HepG2 (cell line): Measurements from ENCODE around the gene DNMT3B. TPM values are rescaled to one million over a fixed set of nuclear protein-coding genes. Genes with fewer than 3 reads are reported as not detected.

ENCODE experiments used
- ATF6 ChIP-seq: sonication (generic); formaldehyde crosslinking; conservative IDR thresholded peaks from 2 replicates; pipeline ENCODE4 v1.4.0; 2020; ENCODE audit warnings: missing genetic modification reagents
- ATF7-NPFF ChIP-seq: sonication (generic); formaldehyde crosslinking; IDR thresholded peaks from 2 replicates; pipeline ENCODE4 v1.8.1; 2023; ENCODE audit warnings: mild to moderate bottlenecking, low read depth, missing genetic modification reagents, moderate library complexity
- BRF2 ChIP-seq: sonication (generic); formaldehyde crosslinking; IDR thresholded peaks from 2 replicates; pipeline ENCODE4 v1.8.1; 2022; ENCODE audit warnings: mild to moderate bottlenecking, missing genetic modification reagents
- ERF ChIP-seq: IDR thresholded peaks from 2 replicates; pipeline ENCODE4 v1.6.1; 2018; ENCODE audit warnings: missing biosample characterization, missing genetic modification reagents
- HNRNPLL ChIP-seq: fragments of 200-400 bp; formaldehyde crosslinking; IDR thresholded peaks from 2 replicates; pipeline ENCODE4 v1.6.1; 2017; ENCODE audit warnings: mild to moderate bottlenecking, low read depth, low read length; ENCODE audit not compliant: poor library complexity, severe bottlenecking
- KDM4B ChIP-seq: sonication (generic); formaldehyde crosslinking; IDR thresholded peaks from 2 replicates; pipeline ENCODE4 v1.4.0; 2020; ENCODE audit warnings: missing genetic modification reagents
- KLF13 ChIP-seq: sonication (generic); formaldehyde crosslinking; IDR thresholded peaks from 2 replicates; pipeline ENCODE4 v1.4.0; 2020; ENCODE audit warnings: mild to moderate bottlenecking, missing genetic modification reagents
- MEF2D ChIP-seq: sonication (generic); formaldehyde crosslinking; IDR thresholded peaks from 2 replicates; pipeline ENCODE4 v1.5.1; 2020; ENCODE audit warnings: mild to moderate bottlenecking, missing genetic modification reagents
- MIER2 ChIP-seq: IDR thresholded peaks from 2 replicates; pipeline ENCODE4 v1.6.1; 2016; ENCODE audit warnings: missing biosample characterization, missing genetic modification reagents
- MXD1 ChIP-seq: sonication (generic); formaldehyde crosslinking; IDR thresholded peaks from 2 replicates; pipeline ENCODE4 v1.4.0; 2020; ENCODE audit warnings: mild to moderate bottlenecking, missing genetic modification reagents
- TEAD3 ChIP-seq: optimal IDR thresholded peaks from 2 replicates; pipeline ENCODE3; 2016; ENCODE audit warnings: borderline replicate concordance
- TFDP2 ChIP-seq: sonication (generic); formaldehyde crosslinking; IDR thresholded peaks from 2 replicates; pipeline ENCODE4 v1.4.0; 2020; ENCODE audit warnings: missing genetic modification reagents
- ZEB1 ChIP-seq: IDR thresholded peaks from 2 replicates; pipeline ENCODE4 v1.6.1; 2012; ENCODE audit warnings: mild to moderate bottlenecking, low read depth, inconsistent platforms; ENCODE audit not compliant: insufficient replicate concordance
- ZKSCAN5 ChIP-seq: sonication (generic); formaldehyde crosslinking; IDR thresholded peaks from 2 replicates; pipeline ENCODE4 v1.5.1; 2020; ENCODE audit warnings: mild to moderate bottlenecking, missing genetic modification reagents
- ZNF20 ChIP-seq: sonication (generic); formaldehyde crosslinking; IDR thresholded peaks from 2 replicates; pipeline ENCODE4 v1.4.0; 2020; ENCODE audit warnings: mild to moderate bottlenecking, moderate library complexity, missing genetic modification reagents
- ZNF280D ChIP-seq: sonication (generic); formaldehyde crosslinking; IDR thresholded peaks from 2 replicates; pipeline ENCODE4 v1.5.1; 2020; ENCODE audit warnings: mild to moderate bottlenecking, missing genetic modification reagents
- ZNF335 ChIP-seq: sonication (generic); formaldehyde crosslinking; IDR thresholded peaks from 2 replicates; pipeline ENCODE4 v1.4.0; 2020; ENCODE audit warnings: missing genetic modification reagents
- ZNF383 ChIP-seq: sonication (generic); formaldehyde crosslinking; IDR thresholded peaks from 2 replicates; pipeline ENCODE4 v1.4.0; 2020; ENCODE audit warnings: missing genetic modification reagents, mild to moderate bottlenecking, borderline replicate concordance
- ZNF576 ChIP-seq: sonication (generic); formaldehyde crosslinking; IDR thresholded peaks from 2 replicates; pipeline ENCODE4 v1.4.0; 2020; ENCODE audit warnings: mild to moderate bottlenecking, missing genetic modification reagents
- ZNF800 ChIP-seq: sonication (generic); formaldehyde crosslinking; IDR thresholded peaks from 2 replicates; pipeline ENCODE4 v1.4.0; 2020; ENCODE audit warnings: missing genetic modification reagents
- polyA plus RNA-seq, 8 experiments: library from polyadenylated mRNA; depleted of rRNA in 3 of 8; stranded (reverse) in 7 of 8; unstranded in 1 of 8; fragments of >200 nt; fragmentation: Illumina TruSeq in 4 of 8; extraction: Trizol in 4 of 8; gene quantifications; 2 replicates each; pipeline versions ENCODE4 v1.2.1 to v1.2.3, GENCODE V29; 2011 to 2016; ENCODE audit warnings: low read depth in 4 of 8, missing spikeins in 1 of 8, mixed read lengths in 1 of 8; ENCODE audit not compliant: insufficient read depth in 1 of 8
- total RNA-seq, 5 experiments: library from RNA; depleted of rRNA; stranded (reverse); fragments of >200 nt; fragmentation: Illumina TruSeq; extraction: Trizol; gene quantifications; 2 replicates each; pipeline ENCODE4 v1.2.3, GENCODE V29; 2016; ENCODE audit warnings: low read depth in 1 of 5

The DNMT3B gene
- total and polyA plus RNA-seq, 2 of the 13 experiments (the other 11 are each of a cell fraction or from before 2014, with no cell fraction given), result 3.8 to 13.9 TPM

GRCh38 chr20:32762754-32763201 is 593 bp downstream of the DNMT3B start (continued):
- TF ChIP-seq KLF13 (CRISPR knock-in tag), result no peak
- TF ChIP-seq ZNF800 (CRISPR knock-in tag), result peak; percentile 17; the same call in 1 of the 2 replicates
- TF ChIP-seq BRF2 (CRISPR knock-in tag), result no peak
- no peak for TF ChIP-seq ATF7-NPFF (CRISPR knock-in tag)
- no peak for TF ChIP-seq ZNF280D
- TF ChIP-seq MXD1 (CRISPR knock-in tag), result peak; percentile 12; the same call in 1 of the 2 replicates
- TF ChIP-seq ZNF576 (CRISPR knock-in tag), result 0 out of 2 replicates have a peak, but pooled peaks have one; percentile 8
- no peak for TF ChIP-seq TEAD3 (CRISPR knock-in tag)
- TF ChIP-seq ZNF20 (CRISPR knock-in tag), result no peak
- 0 out of 2 replicates have a peak, but pooled peaks have one; percentile 7 for TF ChIP-seq ERF
- TF ChIP-seq ZNF383 (CRISPR knock-in tag), result no peak
- no peak for TF ChIP-seq TFDP2 (CRISPR knock-in tag)
- no peak for TF ChIP-seq ATF6 (CRISPR knock-in tag)
- TF ChIP-seq MIER2 (CRISPR knock-in tag), result no peak
- no peak for TF ChIP-seq ZNF335
- TF ChIP-seq ZEB1, result peak; percentile 17
- TF ChIP-seq MEF2D (CRISPR knock-in tag), result no peak
- TF ChIP-seq ZKSCAN5 (CRISPR knock-in tag), result 0 out of 2 replicates have a peak, but pooled peaks have one; percentile 50
- TF ChIP-seq HNRNPLL, result no peak
- TF ChIP-seq KDM4B (CRISPR knock-in tag), result no peak
